Measurements from ENCODE around the gene C14orf132.

The C14orf132 gene

GRCh38 chr14:96084796-96085195 is 45.6 kb downstream of the C14orf132 start:
- DNase-seq, result no peak

- DNase-seq, result no peak
Measured at GRCh38 chr14:96085369-96085768, 46.2 kb downstream of the C14orf132 start.

- DNase-seq, result no peak
Measured at GRCh38 chr14:96086032-96086431, 46.9 kb downstream of the C14orf132 start.

GRCh38 chr14:96086574-96087077 is 47.5 kb downstream of the C14orf132 start:
- DNase-seq, result no peak

- no peak for DNase-seq
Measured at GRCh38 chr14:96088074-96088473, 48.9 kb downstream of the C14orf132 start.

GRCh38 chr14:96088481-96088880 is 49.3 kb downstream of the C14orf132 start:
- no peak for DNase-seq

GRCh38 chr14:96088911-96089310 is 49.7 kb downstream of the C14orf132 start:
- DNase-seq, result no peak

- no peak for DNase-seq
Measured at GRCh38 chr14:96089401-96089800, 50.2 kb downstream of the C14orf132 start.

- DNase-seq, result no peak
Measured at GRCh38 chr14:96090441-96091148, 51.4 kb downstream of the C14orf132 start.

- DNase-seq, result no peak
Measured at GRCh38 chr14:96091149-96091693, 52.1 kb downstream of the C14orf132 start.

- DNase-seq, result no peak
Measured at GRCh38 chr14:96091941-96092411, 52.8 kb downstream of the C14orf132 start.

GRCh38 chr14:96092936-96093335 is 53.8 kb downstream of the C14orf132 start:
- DNase-seq, result no peak

- DNase-seq, result no peak
Measured at GRCh38 chr14:96094211-96094610, 55.0 kb downstream of the C14orf132 start.

- no peak for DNase-seq
Measured at GRCh38 chr14:96094656-96095055, 55.5 kb downstream of the C14orf132 start.

GRCh38 chr14:96095058-96095457 is 55.9 kb downstream of the C14orf132 start:
- DNase-seq, result no peak

- DNase-seq, result no peak
Measured at GRCh38 chr14:96095581-96096476, 56.7 kb downstream of the C14orf132 start.

GRCh38 chr14:96096639-96097610 is 57.8 kb downstream of the C14orf132 start:
- no peak for DNase-seq

- DNase-seq, result no peak
Measured at GRCh38 chr14:96097752-96098151, 58.6 kb downstream of the C14orf132 start.

GRCh38 chr14:96098309-96098998 is 59.3 kb downstream of the C14orf132 start:
- no peak for DNase-seq

- no peak for DNase-seq
Measured at GRCh38 chr14:96098999-96099335, 59.8 kb downstream of the C14orf132 start.

- no peak for DNase-seq
Measured at GRCh38 chr14:96100161-96101064, 61.3 kb downstream of the C14orf132 start.

Measured in activated CD4-positive, CD25-positive, alpha-beta regulatory T cell treated with anti-CD3 and anti-CD28 coated beads, Interleukin-2, amount 50 U/mL, for 72 hours (primary cell).